Cardiac septum (tissue), 1 donor: ENCODE measurements around the gene FNDC3B. TPM values are rescaled to one million over a fixed set of nuclear protein-coding genes. Genes with fewer than 3 reads are reported as not detected.

ENCODE experiments used
- DNase-seq: peaks from one replicate; pipeline ENCODE4 v3.0.0-alpha.2; 2020; ENCODE audit warnings: low spot score
- intact Hi-C: fragments of 100-400 bp; cut with DNase I; formaldehyde crosslinking; loops from one replicate; pipeline ENCODE4 v1.14.0; 2022
- total RNA-seq: library from RNA; stranded (reverse); fragmentation: NEBNext Ultra II Directional; extraction: Animal tissue kit (Norgen Biotek cat#: 25700); gene quantifications from one replicate; pipeline ENCODE4 v1.2.1, GENCODE V29; 2021
- donor health status: DM: no; HTN: no; CAD: no.

The FNDC3B gene
- total RNA-seq, 1 donor from 2014 or later, result 139 TPM

DNA sequence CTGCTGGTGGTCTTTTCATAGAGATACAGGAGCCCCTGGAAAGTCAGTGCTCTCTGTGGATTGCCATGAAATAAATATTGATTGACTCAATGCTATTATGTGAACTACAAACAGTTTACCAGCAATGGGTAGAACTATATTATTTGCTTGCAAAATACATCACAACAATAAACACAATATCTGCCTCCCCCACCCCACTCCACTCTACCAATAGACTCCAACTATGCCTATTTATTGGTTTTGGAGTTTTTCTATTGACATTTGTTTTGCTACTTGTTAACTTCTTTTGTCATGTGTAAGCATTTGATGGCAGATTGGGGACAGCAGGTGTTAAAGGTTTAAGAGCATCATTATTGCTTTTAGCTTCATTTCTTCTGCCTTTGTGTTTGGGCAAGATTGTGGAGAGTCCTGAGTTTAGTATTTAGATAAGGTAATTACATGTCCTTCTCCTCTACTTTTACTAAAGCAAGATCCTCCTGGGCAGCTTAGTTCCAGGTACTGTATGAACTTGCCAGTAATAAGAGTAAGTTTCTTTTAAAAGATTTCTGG is 8.3 kb downstream of the FNDC3B start:
- intact Hi-C loops, result loop anchor here (10.0 kb wide), 1 partner anchor 393 kb away; no protein-coding TSS in a partner anchor
- DNase-seq, result no peak

- DNase-seq, result no peak
- intact Hi-C loops, result loop anchor here (10.0 kb wide), 1 partner anchor 394 kb away; no protein-coding TSS in a partner anchor
These were observed 9.2 kb downstream of the FNDC3B start for GRCh38 chr3:172048599-172048998.

DNA sequence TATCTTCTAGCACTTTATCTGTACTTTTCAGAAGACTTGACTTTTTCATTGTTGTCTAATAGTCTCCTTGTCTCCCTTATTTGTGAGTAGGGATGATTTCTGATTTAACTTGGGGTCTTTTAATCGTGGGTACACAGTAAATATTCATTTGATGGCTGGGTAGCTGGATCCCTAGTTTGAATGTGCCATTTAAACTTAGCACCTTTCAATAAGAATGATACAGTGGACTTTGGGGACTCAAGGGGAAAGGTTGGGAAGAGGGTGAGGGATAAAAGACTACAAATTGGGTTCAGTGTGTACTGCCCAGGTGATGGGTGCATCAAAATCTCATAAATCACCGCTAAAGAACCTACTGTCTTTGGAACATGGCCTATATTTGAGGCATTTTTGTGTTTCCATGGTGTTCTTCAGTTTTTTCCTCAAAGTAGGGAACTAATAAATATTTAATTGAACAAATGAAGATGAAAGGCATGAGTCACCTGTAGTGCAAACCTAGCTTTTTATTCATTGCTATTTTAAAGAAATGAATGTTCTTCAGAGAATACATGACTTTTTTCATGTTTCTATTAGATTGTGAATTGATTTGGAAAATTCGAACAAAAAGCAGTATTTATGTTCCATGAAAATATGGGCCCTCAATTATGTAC is 12.1 kb downstream of the FNDC3B start:
- intact Hi-C loops, result no loop called here
- no peak for DNase-seq

GRCh38 chr3:172051957-172052354 is 12.6 kb downstream of the FNDC3B start:
- intact Hi-C loops, result no loop called here
- no peak for DNase-seq

- intact Hi-C loops, result no loop called here
- DNase-seq, result no peak
These were observed 13.0 kb downstream of the FNDC3B start for GRCh38 chr3:172052405-172052804.

DNA sequence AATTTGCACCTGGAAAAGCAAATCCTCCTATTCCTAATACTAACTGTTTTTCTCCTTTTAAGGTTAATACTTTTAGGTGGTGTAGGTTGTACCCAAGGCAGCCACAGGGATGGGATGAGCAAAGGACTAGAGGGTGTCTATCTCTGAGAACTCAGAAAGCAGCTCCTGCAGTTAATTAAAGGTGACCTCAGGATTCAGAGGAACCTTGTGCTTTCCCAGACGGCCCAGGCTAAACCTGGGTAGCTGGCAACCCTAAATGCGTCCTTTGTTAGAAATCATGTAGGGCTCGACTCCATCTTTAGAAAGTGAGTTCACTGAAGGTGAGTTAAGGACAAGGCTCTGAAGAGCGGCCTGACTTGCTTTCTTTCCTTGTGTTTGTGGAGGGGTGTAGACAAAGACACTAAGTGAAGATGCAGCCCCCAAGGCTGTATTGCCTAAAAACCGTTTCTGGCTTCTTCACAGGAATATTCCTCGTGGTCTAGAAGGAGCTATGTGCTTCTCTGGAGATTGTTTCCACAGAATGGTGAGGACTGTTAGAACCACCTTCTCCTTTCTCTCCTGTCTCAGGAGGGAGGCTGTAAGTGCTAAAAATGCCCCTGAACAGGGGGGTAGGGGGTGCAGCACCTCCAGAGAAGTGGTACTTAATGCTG is 14.9 kb downstream of the FNDC3B start:
- no peak for DNase-seq
- intact Hi-C loops, result no loop called here

DNA sequence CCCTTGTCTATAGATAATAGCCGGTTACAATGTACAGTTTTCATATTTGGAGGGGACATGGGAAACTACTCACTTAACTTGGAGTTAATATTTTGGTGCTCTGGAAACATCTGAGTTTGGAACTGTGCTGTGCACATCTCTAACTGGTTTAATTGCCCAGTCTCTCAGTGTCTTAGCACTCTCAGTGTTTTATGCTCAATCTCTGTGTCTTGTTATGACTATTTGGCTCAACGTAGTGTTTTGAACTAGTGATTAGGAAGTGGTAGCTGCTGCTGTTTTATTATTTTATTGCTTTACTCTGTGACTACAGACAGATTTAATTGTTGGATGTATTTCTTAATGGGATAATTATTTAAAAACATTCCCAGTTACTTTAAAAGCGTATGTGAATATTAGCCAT is 17.0 kb downstream of the FNDC3B start:
- DNase-seq, result no peak
- intact Hi-C loops, result no loop called here

GRCh38 chr3:172057059-172057458 is 17.7 kb downstream of the FNDC3B start:
- intact Hi-C loops, result no loop called here
- DNase-seq, result no peak

- intact Hi-C loops, result no loop called here
- DNase-seq, result no peak
These were observed 18.4 kb downstream of the FNDC3B start for GRCh38 chr3:172057624-172058327.

GRCh38 chr3:172059532-172059931 is 20.2 kb downstream of the FNDC3B start:
- no peak for DNase-seq
- intact Hi-C loops, result no loop called here

DNA sequence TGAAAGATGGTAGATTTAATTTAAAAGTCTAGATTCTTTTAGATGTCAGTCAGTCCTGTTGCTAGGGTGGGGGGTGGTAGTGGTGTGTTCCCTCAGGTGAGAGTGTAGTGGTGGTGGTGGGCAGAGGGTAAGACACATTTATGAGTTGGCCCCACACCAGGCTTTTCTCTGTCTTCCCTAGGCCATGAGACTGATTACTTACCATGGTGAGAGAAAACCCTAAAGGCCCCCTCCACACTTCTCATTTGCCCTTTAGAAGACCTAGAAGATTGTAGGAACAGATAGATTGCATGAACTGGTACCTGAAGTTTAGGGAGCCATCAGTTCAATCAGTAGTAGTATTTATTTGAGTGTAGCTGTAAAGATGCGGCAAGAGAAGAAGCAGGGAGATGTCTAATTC is 20.9 kb downstream of the FNDC3B start:
- intact Hi-C loops, result no loop called here

GRCh38 chr3:172061724-172062184 is 22.4 kb downstream of the FNDC3B start:
- DNase-seq, result no peak
- intact Hi-C loops, result no loop called here

More for the DNA sequence above, 20.9 kb downstream of the FNDC3B start:
- no peak for DNase-seq

- DNase-seq, result no peak
- intact Hi-C loops, result no loop called here
These were observed 23.4 kb downstream of the FNDC3B start for GRCh38 chr3:172062761-172063160.

DNA sequence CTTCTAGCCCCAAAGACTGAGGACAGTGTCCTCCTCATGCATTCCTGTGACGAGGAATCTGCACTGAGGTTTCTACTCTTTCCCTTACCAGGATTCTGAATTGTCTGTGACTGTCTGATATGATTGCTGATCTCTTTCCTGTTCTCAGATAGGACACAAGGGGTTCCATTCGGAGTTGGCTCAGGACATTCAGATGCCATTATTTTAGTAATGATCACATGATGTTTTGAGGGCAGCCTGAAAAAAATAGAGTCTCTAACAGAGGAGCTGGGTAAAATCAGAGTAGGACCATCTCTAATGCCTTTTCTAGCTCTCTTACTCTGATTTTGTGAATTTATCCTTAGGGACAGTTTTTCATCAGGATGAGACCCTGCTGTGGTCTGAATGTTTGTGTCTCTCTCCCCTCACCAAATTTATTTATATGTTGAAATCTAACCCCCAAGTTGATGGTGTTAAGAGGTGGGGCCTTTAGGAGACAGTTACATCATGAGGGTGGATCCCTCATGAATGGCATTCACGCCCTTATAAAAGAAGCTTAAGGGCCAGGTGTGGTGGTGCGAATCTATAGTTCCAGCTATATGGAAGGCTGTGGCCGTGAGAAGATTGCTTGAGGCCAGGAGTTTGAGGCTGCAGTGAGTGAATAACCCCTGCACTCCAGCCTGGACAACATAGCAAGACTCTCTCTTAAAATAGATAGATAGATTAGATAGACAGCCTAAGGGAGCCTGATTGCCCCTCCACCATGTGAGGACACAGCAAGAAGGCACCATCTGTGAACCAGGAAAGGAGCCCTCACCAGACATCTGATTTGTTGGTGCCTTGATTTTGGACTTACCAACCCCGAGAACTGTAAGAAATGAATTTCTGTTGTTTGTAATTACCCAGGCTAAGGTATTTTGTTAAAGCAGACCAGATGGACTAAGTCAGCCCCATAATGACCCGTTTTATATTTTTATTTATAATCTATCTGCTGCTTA is 24.4 kb downstream of the FNDC3B start:
- intact Hi-C loops, result no loop called here
- DNase-seq, result no peak

DNA sequence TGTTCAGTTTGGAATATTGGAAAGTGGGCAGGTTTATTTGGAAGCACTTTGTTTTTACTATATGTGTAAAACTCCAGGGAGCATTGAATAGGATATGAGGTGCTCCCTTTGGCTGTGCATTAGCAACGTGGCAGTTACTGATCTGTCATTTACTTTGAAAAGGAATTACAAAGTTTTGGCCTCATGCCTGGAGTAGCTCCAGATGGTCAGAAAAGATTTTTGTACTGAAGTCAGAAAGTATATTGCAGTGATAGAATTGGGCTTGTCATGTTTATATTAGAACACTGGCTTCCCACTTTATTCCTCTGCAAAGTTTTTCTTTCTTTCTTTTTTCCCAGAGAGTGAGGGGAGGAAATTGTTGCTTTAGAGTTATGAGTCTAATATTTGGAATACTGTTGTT is 26.1 kb downstream of the FNDC3B start:
- DNase-seq, result no peak
- intact Hi-C loops, result no loop called here

GRCh38 chr3:172065967-172066762 is 26.8 kb downstream of the FNDC3B start:
- intact Hi-C loops, result no loop called here
- no peak for DNase-seq

- intact Hi-C loops, result no loop called here
- DNase-seq, result no peak
These were observed 27.8 kb downstream of the FNDC3B start for GRCh38 chr3:172066880-172067796.
